Endodermal cell (in vitro differentiated cells): ENCODE measurements around the gene MMADHC. TPM values are rescaled to one million over a fixed set of nuclear protein-coding genes. Genes with fewer than 3 reads are reported as not detected.
A peak's percentile ranks its signal among the peaks of the same experiment; 100 is the strongest.

Experiments used
- DNase-seq: peaks from one replicate; pipeline ENCODE4 v3.0.0-alpha.2; 2017
- H3K27ac ChIP-seq: 2 replicates; pipeline ENCODE4 v1.5.1; 2013; ENCODE audit warnings: mild to moderate bottlenecking, low read depth, low read length, moderate library complexity
- H3K27me3 ChIP-seq: 2 replicates; pipeline ENCODE4 v1.6.1; 2013; ENCODE audit warnings: mild to moderate bottlenecking, low read length, moderate library complexity; ENCODE audit not compliant: insufficient read depth, control insufficient read depth, poor library complexity, severe bottlenecking
- H3K36me3 ChIP-seq: 2 replicates; pipeline ENCODE4 v1.7.0; 2013; ENCODE audit warnings: mild to moderate bottlenecking, low read length, moderate library complexity; ENCODE audit not compliant: control insufficient read depth, insufficient read depth
- H3K4me1 ChIP-seq: one replicate; pipeline ENCODE4 v1.7.0; 2013; ENCODE audit warnings: low read length; ENCODE audit not compliant: control insufficient read depth, insufficient read depth
- H3K4me3 ChIP-seq: 2 replicates; pipeline ENCODE4 v1.5.1; 2013; ENCODE audit warnings: mild to moderate bottlenecking, low read length, moderate library complexity
- H3K9ac ChIP-seq: 2 replicates; pipeline ENCODE4 v1.6.1; 2013; ENCODE audit warnings: mild to moderate bottlenecking, low read length, moderate library complexity; ENCODE audit not compliant: poor library complexity, severe bottlenecking; ENCODE audit errors: extremely low read depth
- H3K9me3 ChIP-seq: 2 replicates; pipeline ENCODE4 v1.6.1; 2013; ENCODE audit warnings: mild to moderate bottlenecking, low read length, moderate library complexity; ENCODE audit not compliant: control insufficient read depth
- H3K27ac Mint-ChIP-seq: 2 replicates; pipeline ENCODE4 v1.8.0; 2020; ENCODE audit warnings: mixed read lengths
- H3K27me3 Mint-ChIP-seq: 2 replicates; pipeline ENCODE4 v1.8.0; 2021; ENCODE audit warnings: mild to moderate bottlenecking, mixed read lengths; ENCODE audit not compliant: insufficient read depth
- H3K36me3 Mint-ChIP-seq: 2 replicates; pipeline ENCODE4 v1.8.0; 2020; ENCODE audit warnings: low read depth, mixed read lengths
- H3K4me1 Mint-ChIP-seq: 2 replicates; pipeline ENCODE4 v1.8.0; 2020; ENCODE audit warnings: mixed read lengths
- H3K4me3 Mint-ChIP-seq: 2 replicates; pipeline ENCODE4 v1.8.0; 2020; ENCODE audit warnings: mild to moderate bottlenecking, moderate library complexity, mixed read lengths
- H3K9me3 Mint-ChIP-seq: 2 replicates; pipeline ENCODE4 v1.8.0; 2020; ENCODE audit warnings: mild to moderate bottlenecking, mixed read lengths
- CTCF ChIP-seq: fragments of 200-600 bp; sonication (generic); conservative IDR thresholded peaks from 2 replicates; pipeline ENCODE4 v1.5.0; 2021; ENCODE audit warnings: antibody characterized with exemption, mild to moderate bottlenecking
- WGBS, 2 experiments: methylation state at CpG; one replicate each; pipeline versions ENCODE4 v1.1.5 to v1.1.7; 2013; ENCODE audit warnings: missing lambda C conversion rate in 2 of 2, mixed read lengths in 1 of 2; ENCODE audit not compliant: insufficient coverage in 1 of 2, insufficient read length in 1 of 2; 5-methylcytosine and 5-hydroxymethylcytosine counted together
- total RNA-seq, 2 donors: library from RNA; stranded (reverse); fragmentation: NEBNext Ultra II Directional in 1 of 2; extraction: Animal tissue kit (Norgen Biotek cat#: 25700) in 1 of 2; gene quantifications; 2 replicates in 1 of 2; 3 replicates in 1 of 2; pipeline ENCODE4 v1.2.1, GENCODE V29; 2021

The MMADHC gene
- total RNA-seq, 2 donors from 2014 or later, result 105 to 108 TPM

- Mint-ChIP-seq H3K27ac (no peak overlapping the region), H3K9me3 (no peaks in the 10 kb centered on the region), H3K4me1 (no peaks in the 10 kb centered on the region), H3K36me3 (no peaks in the 10 kb centered on the region), H3K27me3 (no peaks in the 10 kb centered on the region), H3K4me3 (no peak overlapping the region)
- no peak overlapping the region for H3K27ac ChIP-seq
- TF ChIP-seq CTCF, result peak; percentile 98
- no peaks in the 10 kb centered on the region for H3K4me1 ChIP-seq
- H3K9ac ChIP-seq, result no peak overlapping the region
- no peaks in the 10 kb centered on the region for H3K9me3 ChIP-seq
- H3K27me3 ChIP-seq, result no peaks in the 10 kb centered on the region
- no peak for DNase-seq
- no peak overlapping the region for H3K4me3 ChIP-seq
- H3K36me3 ChIP-seq, result no peaks in the 10 kb centered on the region
Observed at GRCh38 chr2:149561309-149561926, 26.2 kb downstream of the MMADHC start.

DNA sequence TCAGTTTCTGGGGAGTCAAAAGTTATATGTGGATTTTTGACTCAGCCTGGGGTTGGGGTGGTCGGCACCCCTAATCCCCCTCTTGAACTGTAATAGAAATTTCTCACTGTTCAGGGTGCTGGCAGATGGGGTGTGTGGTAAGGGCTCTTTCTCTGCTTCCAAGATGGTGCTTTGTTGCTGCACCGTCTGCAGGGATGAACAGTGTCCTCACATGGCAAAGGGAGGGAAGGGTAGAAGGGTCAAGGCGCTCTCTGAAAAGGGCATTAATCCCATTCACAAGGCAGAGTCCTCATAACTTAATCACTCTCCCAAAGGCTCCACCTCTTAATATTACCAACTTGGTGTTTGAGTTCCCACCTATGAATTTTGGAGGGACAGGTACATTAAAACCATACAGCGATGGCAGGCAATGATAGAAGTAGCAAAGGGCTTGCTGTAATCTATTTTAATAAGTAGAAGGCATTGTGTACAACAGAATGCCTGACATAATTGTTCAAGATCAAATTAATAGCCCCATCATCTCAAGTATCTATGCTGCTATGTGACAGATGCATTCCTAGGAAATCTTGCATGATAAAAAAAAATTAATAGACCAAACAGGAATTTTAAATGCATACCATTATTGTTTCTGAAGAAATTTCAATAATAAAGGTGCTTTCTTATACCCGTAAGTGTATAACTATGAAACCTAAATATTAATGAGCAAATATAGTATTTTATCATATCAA lies 28.1 kb downstream of the MMADHC start:
- DNase-seq, result peak; percentile 46
- Mint-ChIP-seq H3K9me3 (no peaks in the 10 kb centered on the region), H3K4me1 (peaks cover under 1% of the 10 kb centered on the region), H3K27ac (no peak overlapping the region), H3K27me3 (no peaks in the 10 kb centered on the region), H3K36me3 (no peaks in the 10 kb centered on the region), H3K4me3 (no peak overlapping the region)
- TF ChIP-seq CTCF, result peak; percentile 41
- Histone ChIP-seq H3K4me3 (no peak overlapping the region), H3K36me3 (no peaks in the 10 kb centered on the region), H3K27ac (no peak overlapping the region), H3K9ac (no peak overlapping the region), H3K27me3 (no peaks in the 10 kb centered on the region), H3K4me1 (no peaks in the 10 kb centered on the region), H3K9me3 (no peaks in the 10 kb centered on the region)
- 85% methylated on average over 4 of the region's 5 CpGs; no CpG with 5 or more reads in 1 of the 2 experiments for WGBS, 2 experiments

DNA sequence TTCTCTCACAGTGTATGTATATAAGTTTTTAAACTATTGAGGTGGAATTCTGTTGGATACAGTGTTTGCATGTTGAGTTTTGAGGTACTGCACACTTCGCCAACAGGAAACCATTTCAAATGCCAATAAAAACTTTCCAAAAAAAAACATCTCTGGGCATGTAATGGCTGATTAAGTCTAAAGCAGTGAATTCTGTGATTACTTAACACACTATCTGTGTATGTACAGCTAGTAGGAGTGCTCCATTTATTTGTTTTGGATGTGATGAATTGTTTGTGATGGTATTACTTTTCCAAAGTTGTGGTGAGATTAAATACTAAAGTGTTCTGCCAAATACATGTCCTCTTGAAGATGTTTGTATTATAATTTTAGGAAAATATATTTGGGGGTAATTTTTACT lies 31.1 kb downstream of the MMADHC start:
- H3K4me1 Mint-ChIP-seq, result peaks cover 8% of the 10 kb centered on the region
- peaks cover 5% of the 10 kb centered on the region for H3K27me3 Mint-ChIP-seq
- WGBS, 2 experiments, result 100% methylated on average over 1 of the region's 1 CpG; no CpG with 5 or more reads in 1 of the 2 experiments
- H3K4me3 Mint-ChIP-seq, result no peak overlapping the region
- H3K9me3 Mint-ChIP-seq, result no peaks in the 10 kb centered on the region
- H3K4me1 ChIP-seq, result no peaks in the 10 kb centered on the region
- no peaks in the 10 kb centered on the region for H3K36me3 Mint-ChIP-seq
- no peak for DNase-seq
- H3K36me3 ChIP-seq, result no peaks in the 10 kb centered on the region
- no peaks in the 10 kb centered on the region for H3K9me3 ChIP-seq
- H3K9ac ChIP-seq, result no peak overlapping the region
- no peak overlapping the region for H3K27ac ChIP-seq
- no peak overlapping the region for H3K4me3 ChIP-seq
- no peak overlapping the region for H3K27ac Mint-ChIP-seq
- no peaks in the 10 kb centered on the region for H3K27me3 ChIP-seq
- no peak for TF ChIP-seq CTCF
